Suprapubic skin (tissue), 3 donors: ENCODE results near the gene C11orf68.

Source experiments
- POLR2AphosphoS5 ChIP-seq, 3 donors: sonication (generic); formaldehyde crosslinking; IDR thresholded peaks; one replicate each; pipeline ENCODE4 v1.6.1; 2017; ENCODE audit warnings: antibody characterized with exemption in 3 of 3
- TF ChIP-seq, protein P1 (sequence below), 2 donors: fragments of 200-600 bp in 1 of 2; fragments of 450-650 bp in 1 of 2; sonication (generic) in 1 of 2; IDR thresholded peaks; one replicate each; pipeline ENCODE4 v1.5.1; 2016 to 2019; ENCODE audit warnings: antibody characterized with exemption in 2 of 2, mild to moderate bottlenecking in 1 of 2, moderate library complexity in 1 of 2

DNA sequence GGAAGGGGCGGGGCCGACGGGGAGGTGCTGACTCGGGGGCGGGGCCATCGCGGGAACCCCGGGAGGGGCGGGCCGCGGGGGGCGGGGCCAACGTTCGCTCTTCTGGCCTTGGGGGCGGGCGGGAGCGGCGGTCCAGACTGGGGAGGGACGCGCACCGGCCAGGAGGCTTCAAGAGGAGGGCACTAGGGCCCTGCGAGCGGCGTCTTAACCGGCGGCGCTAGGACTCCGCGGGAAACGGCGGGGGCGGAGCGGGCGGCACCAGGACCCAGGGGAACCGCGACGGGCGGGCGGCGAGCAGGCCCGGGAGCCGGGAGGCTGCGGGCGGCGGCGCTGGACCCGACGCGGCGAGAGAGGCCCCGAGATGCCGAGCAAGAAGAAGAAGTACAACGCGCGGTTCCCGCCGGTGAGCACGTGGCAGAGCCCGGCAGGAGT is 295 bp upstream of the C11orf68 start, which contains the start of gene DRAP1:
- TF ChIP-seq, protein P1, sequence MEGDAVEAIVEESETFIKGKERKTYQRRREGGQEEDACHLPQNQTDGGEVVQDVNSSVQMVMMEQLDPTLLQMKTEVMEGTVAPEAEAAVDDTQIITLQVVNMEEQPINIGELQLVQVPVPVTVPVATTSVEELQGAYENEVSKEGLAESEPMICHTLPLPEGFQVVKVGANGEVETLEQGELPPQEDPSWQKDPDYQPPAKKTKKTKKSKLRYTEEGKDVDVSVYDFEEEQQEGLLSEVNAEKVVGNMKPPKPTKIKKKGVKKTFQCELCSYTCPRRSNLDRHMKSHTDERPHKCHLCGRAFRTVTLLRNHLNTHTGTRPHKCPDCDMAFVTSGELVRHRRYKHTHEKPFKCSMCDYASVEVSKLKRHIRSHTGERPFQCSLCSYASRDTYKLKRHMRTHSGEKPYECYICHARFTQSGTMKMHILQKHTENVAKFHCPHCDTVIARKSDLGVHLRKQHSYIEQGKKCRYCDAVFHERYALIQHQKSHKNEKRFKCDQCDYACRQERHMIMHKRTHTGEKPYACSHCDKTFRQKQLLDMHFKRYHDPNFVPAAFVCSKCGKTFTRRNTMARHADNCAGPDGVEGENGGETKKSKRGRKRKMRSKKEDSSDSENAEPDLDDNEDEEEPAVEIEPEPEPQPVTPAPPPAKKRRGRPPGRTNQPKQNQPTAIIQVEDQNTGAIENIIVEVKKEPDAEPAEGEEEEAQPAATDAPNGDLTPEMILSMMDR (IDR thresholded peaks at IDR 0.05) = no peak
- TF ChIP-seq POLR2AphosphoS5 (IDR thresholded peaks at IDR 0.05) = peak in 2 of 3 donors; percentile 59 to 90
